ENCODE measurements around the gene COL9A3.

Gene COL9A3

DNA sequence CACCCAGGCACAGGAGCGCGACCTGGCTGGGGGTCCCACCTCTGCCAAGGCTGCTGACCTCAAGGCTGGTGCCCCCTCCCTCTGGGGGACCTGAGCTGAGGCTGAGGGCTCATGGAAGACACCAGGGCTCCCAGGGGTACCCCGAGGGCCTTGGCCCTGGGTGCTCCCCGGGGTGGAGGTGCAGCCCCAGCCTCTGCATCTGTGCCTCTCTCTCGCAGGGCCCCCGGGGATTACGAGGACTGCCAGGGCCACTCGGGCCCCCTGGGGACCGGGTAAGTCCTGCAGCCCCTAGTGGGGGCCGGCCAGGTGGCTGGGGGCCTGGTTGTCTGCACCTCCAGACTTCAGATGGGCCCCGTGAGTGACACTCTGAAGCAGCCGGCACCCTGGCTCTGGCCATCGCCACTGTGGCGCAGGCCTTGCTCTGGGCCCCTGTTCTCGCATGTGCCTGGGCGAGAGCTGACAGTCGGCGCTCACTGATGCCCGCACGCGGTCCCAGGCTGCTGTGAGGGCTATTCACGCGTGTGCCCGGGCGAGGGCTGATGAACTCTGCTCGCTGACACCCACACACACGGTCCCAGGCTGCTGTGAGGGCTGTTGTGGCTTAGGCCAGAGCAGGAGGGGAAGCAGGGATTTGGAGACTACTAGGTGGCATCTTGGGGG, 9.3 kb downstream of the COL9A3 start:
- no peak for DNase-seq

- no peak for DNase-seq
Measured at GRCh38 chr20:62826646-62827310, 9.9 kb downstream of the COL9A3 start.

- DNase-seq: no peak
Measured at GRCh38 chr20:62827311-62828038, 10.6 kb downstream of the COL9A3 start.

DNA sequence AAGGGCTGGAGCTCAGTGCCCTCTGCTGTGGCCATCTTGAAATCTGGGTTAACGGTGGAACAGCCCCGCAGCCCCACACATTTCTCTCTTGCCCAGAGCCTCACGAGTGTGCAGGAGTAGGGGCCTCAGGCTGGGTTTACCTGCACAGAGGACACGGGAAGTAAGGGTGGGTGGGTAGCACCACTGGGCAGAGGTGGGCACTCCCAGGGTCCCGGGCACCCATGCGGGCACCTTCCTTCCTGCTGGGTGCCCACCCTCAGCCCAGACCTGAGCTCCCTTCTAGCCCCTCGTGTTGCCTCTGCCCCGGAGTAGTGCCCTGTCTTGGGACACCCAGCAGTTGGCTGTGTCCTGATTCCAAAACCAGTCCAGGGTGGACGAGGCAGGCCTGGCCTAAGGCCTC, 11.2 kb downstream of the COL9A3 start:
- DNase-seq: no peak

DNA sequence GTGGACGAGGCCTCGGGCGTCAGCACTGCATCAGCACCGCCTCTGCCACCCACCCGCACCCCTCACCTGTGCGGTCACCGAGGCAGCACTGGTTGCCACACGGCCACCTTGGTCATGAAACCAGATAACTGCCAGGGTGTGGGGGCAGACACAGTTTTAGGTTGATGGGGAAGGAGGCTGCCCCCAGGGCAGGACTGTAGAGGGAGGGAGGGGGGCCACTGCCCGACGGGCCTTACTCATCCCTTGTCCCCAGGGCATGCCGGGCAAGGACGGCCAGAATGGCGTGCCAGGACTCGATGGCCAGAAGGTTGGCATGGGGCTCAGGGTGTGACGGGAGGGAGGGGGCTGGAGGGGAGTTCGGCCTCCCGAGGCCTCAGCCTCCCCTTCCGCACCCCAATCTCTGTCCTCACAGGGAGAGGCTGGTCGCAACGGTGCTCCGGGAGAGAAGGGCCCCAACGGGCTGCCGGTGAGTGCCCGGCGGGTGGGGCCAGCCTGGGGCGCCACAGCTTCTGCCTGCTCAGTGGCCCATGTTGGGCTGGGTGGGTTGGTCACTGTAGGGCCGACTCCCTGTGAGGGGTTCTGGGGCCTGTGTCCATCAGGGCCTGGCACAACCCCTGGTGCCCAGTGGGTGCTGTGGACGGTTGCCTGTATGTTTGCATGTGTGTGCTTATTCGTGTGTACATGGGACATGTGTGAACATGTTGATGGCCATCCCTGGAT, 11.8 kb downstream of the COL9A3 start:
- no peak for DNase-seq

- DNase-seq: no peak
Measured at GRCh38 chr20:62829231-62830230, 12.7 kb downstream of the COL9A3 start.

DNA sequence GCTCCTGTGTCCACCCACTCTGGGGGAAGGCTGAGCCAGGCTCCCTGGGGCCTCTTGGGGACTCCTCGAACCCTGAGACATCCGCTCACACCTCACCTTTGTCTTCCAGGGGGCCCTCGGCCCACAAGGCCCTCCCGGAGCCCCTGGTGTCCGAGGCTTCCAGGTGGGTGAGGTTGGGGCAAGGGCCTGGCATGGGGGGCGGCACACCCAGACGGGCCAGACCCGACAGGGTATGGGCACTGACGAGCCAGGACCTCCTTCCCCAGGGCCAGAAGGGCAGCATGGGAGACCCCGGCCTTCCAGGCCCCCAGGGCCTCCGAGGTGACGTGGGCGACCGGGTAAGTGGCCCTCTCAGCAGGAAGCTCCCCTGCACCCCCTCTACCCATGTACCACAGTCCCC, 13.4 kb downstream of the COL9A3 start:
- no peak for DNase-seq

DNA sequence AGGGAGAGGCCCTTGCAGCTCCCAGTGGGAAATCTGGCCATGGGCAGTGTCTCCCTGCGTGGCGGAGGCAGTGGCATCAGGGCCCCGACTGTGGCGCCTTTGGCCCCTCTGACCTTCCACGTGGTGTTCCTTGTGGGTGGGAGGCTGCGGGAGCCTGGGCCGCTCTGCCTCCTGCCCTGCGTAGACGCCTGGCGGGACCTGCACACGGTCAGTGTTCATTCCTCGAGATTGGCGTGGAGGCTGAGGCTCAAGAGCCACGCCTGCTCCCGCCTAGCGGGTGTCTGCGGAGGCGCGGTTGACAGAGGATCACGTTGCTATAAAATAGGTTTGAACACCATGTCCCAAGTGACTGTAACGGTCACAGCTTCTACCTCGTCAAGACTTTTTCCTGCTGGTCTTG, 14.0 kb downstream of the COL9A3 start:
- DNase-seq: no peak

- no peak for DNase-seq
Measured at GRCh38 chr20:62831361-62831788, 14.5 kb downstream of the COL9A3 start.

DNA sequence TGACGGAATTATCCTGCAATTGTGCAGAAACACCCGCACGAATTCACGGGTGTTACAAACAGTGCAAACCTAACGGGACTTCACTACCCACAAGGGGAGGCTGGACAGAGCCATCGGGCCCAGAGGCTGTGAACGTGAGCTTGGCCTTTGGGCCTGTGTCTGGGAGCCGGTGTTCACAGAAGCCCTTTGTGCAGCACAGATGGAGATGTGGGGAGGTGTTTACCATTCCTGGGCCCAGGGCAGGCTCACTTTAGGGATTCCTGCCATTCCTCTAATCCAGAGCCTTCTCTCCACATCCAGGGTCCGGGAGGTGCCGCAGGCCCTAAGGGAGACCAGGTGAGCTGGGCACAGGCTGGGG, 15.0 kb downstream of the COL9A3 start:
- no peak for DNase-seq

- no peak for DNase-seq
Measured at GRCh38 chr20:62832212-62832922, 15.5 kb downstream of the COL9A3 start.

DNA sequence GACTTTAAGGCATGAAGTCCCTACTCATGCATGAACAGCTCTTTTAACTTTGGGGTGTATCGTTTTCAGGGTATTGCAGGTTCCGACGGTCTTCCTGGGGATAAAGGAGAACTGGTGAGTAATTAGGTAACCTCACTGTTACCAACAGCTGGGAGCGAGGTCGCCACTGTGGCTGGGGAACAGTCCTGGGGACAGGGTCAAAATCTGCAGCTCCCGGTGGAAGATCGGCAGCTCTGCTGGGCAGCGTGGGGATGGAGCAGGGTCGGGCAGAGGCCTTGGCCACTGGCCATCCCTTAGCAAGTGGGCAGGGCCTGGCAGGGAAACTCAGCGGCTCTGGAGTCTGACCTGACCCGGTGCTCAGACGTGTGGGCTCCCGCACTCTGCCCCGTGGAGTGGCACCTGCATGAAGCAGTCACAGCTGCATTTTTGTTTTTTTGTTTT, 16.1 kb downstream of the COL9A3 start:
- DNase-seq: no peak

GRCh38 chr20:62834967-62835730, 18.3 kb downstream of the COL9A3 start:
- DNase-seq: no peak

- no peak for DNase-seq
Measured at GRCh38 chr20:62835931-62836861, 19.3 kb downstream of the COL9A3 start.

DNA sequence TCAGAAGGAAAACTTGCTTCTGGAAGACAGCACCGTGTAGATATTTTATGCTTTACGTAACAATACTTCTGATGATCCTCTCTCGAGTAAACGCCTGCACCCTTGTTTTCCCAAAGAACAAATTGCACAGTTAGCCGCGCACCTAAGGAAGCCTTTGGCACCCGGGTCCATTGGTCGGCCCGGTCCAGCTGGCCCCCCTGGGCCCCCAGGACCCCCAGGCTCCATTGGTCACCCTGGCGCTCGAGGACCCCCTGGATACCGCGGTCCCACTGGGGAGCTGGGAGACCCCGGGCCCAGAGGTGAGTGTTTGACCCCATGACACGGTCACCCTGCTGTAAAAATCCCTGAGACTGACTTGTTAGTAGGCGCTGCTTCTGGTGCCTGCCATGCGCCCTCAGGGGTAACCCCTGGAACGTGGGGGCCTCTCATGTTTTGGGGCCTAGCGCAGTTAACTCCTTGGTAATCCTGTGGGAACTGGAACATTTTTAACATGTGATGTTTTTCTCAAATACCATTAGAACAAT, 20.2 kb downstream of the COL9A3 start:
- DNase-seq: no peak

DNA sequence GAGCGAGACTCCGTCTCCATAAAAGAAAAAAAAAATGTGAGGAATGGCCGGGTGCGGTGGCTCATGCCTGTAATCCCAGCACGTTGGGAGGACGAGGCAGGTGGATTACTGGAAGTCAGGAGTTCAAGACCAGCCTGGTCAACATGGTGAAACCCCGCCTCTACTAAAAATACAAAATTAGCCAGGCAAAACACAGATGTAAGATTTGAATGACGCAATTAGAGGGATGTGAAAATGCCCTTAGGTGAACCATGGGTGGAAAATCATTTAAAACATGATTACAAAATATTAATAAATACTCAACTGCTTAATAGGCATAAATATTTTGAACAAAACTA, 20.9 kb downstream of the COL9A3 start:
- DNase-seq: no peak

DNA sequence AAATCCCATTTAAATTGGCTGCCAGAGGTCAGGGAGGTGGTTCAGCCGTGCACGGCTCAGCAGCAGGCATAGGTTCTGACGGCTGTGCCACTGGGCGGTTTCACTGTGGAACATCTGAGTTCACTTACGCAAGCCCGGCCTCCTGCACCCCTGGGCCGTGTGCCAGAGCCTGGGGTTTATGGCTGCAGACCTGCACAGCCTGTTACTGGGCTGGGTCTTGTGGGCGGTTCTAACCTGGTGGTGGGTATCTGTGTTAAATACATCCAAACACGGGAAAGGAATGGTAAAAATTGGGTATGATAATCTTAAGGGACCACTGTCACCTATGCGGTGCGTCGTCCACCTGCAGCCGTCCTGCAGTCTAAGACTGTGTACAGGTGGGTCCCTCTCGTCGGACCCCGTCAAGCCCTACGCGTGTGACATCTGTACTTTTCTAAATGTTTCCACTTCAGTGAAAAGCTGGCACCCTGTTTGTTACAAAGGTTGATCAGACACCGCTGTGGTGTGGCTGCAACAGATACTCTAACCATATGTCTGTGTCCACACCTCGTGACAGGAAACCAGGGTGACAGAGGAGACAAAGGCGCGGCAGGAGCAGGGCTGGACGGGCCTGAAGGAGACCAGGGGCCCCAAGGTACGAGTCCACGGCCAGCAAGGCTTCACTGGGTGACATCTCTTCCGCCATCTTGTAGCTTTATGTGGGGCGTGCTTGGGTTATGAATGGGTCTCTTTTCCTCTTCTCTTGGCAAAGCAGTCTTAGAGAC, 21.5 kb downstream of the COL9A3 start:
- DNase-seq: no peak

DNA sequence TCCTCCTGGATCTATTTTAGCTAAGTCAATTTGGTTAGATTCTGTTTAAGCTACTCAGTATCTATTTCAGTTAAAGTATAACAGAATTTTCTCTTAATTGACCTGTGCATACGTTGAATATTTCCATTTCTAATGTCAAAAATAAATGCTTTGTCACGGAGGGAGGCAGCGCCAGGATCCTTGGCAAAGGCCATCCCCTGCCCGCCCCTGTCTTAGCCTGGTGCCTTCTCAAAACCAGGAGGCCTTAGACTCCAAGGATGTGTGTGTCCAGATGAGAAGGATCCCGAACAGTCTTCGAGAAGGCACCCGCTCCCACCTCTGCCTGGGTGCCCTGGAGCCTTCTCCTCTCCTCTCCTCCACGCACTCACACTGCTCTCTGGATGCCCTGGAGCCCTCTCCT, 22.4 kb downstream of the COL9A3 start:
- no peak for DNase-seq

DNA sequence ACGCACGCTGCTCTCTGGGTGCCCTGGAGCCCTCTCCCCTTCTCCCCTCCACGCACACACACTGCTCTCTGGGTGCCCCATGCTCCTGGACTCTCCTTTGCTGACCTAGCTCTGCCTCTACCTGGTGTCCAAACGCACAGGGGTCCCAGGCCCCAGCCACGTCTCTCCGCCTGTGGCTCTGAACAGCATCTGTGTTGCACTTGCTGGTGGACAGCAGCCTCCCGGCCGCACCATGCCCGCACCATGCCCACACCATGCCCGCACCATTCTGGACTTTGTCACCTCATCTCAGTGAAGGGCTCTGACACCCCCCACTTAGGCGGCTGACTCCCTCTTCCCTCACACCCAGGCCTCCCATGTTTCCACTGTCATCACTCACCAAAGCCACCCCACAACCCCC, 23.0 kb downstream of the COL9A3 start:
- DNase-seq: no peak

All from NCI-H446 treated with DMSO at 0.1 percent for 48 hours (cell line).